HG02884 (cell line): ENCODE data around the gene CLCC1.
A peak's percentile ranks its signal among the peaks of the same experiment; 100 is the strongest.
"Not testable (repeated sequence)": the region's sequence is repeated elsewhere in the genome, so short reads cannot be mapped to it uniquely, and the experiment has no call there.

Source experiments
- ATAC-seq: cut with Tn5 transposase; IDR thresholded peaks from one replicate; pipeline ENCODE4 v1.9.1; 2021; ENCODE audit warnings: mild to moderate bottlenecking, moderate library complexity; ENCODE audit not compliant: unreplicated experiment

The CLCC1 gene, protein sequence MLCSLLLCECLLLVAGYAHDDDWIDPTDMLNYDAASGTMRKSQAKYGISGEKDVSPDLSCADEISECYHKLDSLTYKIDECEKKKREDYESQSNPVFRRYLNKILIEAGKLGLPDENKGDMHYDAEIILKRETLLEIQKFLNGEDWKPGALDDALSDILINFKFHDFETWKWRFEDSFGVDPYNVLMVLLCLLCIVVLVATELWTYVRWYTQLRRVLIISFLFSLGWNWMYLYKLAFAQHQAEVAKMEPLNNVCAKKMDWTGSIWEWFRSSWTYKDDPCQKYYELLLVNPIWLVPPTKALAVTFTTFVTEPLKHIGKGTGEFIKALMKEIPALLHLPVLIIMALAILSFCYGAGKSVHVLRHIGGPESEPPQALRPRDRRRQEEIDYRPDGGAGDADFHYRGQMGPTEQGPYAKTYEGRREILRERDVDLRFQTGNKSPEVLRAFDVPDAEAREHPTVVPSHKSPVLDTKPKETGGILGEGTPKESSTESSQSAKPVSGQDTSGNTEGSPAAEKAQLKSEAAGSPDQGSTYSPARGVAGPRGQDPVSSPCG

DNA sequence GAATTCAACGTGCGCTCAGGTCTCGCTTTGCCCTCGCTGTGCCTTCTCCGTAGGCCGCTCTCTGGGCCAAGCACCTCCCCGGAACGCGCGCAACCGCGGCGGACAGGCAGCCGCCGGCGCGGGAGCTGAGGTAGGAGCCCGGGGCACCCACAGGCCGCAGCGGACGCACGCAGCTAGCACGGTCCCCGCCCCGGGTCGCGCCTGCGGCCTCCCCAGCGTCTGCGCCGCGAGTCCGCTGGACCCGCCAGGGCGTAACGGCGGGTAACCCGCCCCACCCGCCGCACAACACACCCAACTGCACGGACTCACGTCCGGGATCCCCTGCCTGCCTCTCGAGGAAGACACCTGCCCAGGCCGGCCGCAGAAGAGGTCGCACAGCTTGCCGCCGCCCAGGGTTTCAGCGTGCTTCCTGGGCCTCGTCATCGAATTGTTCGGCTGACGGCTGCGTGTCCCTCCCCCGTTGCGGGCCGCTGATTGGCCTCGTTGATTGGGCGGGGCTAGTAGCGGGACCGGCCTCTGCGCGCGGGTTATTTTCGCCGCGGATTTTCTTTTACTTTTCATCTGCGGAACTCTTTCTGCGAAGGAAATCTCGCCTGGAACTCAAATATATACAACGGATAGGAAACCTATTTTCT is at the start of gene CLCC1:
CLCC1 (minus strand) TSS at position 433 of the 635 bp plus-strand sequence. CDS start 13,047 bp downstream, outside the sequence.
- ATAC-seq: peak; percentile 91

- no peak for ATAC-seq
Measured at GRCh38 chr1:109011335-109011734, 48.1 kb upstream of the CLCC1 start.

GRCh38 chr1:108996622-108997021 is 33.3 kb upstream of the CLCC1 start:
- not testable (repeated sequence) for ATAC-seq

GRCh38 chr1:108983114-108983513 is 19.8 kb upstream of the CLCC1 start:
- no peak for ATAC-seq

GRCh38 chr1:108976658-108977057 is 13.4 kb upstream of the CLCC1 start:
- ATAC-seq: no peak

GRCh38 chr1:108972951-108973350 is 9.7 kb upstream of the CLCC1 start:
- ATAC-seq: no peak

- no peak for ATAC-seq
Measured at GRCh38 chr1:108969346-108969745, 6.1 kb upstream of the CLCC1 start.

GRCh38 chr1:108962681-108963051 is 618 bp downstream of the CLCC1 start:
- no peak for ATAC-seq

DNA sequence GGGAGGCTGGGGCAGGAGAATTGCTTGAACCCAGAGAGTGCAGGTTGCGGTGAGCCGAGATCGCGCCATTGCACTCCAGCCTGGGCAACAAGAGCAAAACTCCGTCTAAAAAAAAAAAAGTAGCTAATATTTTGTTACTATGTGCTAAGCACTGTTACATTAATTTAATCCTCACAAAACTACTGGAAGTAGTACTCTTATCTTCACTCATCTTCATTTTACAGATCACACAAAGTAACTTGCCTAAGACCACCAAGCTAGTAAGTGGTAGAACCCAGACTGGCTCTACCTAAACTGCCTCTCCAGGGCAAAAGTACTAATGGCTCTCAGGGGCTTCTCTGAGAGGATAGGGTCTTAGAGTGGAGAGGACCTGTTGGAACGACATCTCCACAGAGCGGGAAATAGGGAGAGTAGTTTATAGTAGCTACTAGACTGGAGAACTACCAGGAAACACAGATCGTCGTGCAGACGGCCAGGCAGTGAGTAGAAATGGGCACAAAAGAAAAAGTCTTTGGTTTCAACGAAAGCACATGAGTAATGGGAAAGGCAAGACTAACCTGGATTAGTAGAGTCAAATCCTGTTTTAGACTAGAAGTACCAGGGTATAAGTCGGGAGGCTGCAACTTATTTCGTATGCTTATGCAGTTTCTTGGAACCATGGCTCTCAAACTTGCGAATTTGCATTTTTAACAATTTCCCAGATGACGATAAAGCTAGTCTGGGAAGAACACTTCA is 1.4 kb downstream of the CLCC1 start:
- ATAC-seq: no peak

- ATAC-seq: no peak
Measured at GRCh38 chr1:108961198-108961597, 2.1 kb downstream of the CLCC1 start.

DNA sequence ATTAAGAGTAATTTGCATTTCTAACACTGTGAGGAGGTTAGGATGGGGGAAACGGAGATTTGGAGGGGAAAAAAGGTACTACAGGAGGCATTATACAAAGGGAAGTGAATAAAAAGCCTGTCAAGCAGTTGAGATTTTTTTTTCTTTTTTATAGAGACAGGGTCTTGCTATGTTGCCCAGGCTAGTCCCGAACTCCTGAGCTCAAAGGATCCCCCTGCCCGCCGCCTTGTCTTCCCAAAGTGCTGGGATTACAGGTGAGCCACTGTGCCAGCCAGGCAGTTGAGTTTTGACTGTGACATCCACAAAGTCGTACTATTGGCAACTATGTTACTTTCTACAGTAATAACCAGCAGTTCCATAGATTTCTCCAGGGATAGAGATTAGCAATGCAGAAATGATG is 2.6 kb downstream of the CLCC1 start:
- no peak for ATAC-seq

GRCh38 chr1:108957888-108958287 is 5.4 kb downstream of the CLCC1 start:
- ATAC-seq: no peak

- no peak for ATAC-seq
Measured at GRCh38 chr1:108955881-108956280, 7.4 kb downstream of the CLCC1 start.

DNA sequence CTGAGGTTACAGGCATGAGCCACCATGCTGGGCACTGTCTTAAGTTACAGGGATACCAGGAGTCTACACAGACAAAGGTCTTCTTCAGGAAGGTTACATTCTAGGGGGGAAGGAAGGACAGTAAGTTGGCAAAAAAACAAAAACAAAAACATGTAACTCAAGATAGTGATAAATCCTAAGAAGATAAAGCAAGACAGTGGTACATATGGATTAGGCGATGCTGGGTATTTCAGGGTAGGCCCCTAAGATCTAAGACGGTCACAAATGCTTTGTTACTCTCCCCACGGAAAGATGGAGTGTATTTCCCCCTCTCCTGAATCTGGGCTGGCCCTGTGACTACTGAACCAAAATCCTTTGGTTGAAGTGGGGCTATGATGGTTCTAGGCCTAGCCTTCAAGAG is 8.2 kb downstream of the CLCC1 start:
- no peak for ATAC-seq

DNA sequence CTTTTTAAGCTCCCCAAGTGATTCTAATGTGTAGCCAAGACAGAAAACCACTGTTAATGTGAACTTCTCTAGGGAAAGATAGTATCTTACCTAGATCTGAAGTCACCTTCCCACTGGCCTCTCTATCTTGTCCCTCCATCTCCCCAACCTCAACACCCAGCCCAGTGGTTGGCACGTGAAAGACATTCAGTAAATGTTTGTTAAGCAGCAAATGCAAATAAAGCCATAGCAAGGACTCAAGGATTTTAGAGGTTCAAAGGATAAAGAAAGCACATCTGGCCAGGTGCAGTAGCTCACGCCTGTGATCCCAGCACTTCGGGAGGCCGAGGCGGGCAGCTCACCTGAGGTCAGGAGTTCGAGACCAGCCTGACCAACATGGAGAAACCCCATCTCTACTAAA is 9.8 kb downstream of the CLCC1 start:
- ATAC-seq: no peak

DNA sequence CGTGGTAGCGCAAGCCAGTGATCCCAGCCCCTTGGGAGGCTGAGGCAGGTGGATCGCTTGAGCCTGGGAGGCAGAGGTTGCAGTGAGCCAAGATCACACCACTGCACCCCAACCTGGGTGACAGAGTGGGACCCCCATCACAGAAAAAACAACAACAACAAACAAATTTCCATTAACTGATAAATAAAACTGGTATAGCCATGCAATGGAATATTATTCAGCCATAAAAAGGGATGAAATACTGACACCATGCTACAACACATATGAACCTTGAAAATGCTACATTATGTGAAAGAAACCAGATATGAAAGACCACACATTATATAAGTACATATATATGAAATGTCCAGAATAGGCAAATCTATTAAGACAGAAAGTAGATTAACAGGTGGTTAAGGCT is 12.0 kb downstream of the CLCC1 start:
- no peak for ATAC-seq

DNA sequence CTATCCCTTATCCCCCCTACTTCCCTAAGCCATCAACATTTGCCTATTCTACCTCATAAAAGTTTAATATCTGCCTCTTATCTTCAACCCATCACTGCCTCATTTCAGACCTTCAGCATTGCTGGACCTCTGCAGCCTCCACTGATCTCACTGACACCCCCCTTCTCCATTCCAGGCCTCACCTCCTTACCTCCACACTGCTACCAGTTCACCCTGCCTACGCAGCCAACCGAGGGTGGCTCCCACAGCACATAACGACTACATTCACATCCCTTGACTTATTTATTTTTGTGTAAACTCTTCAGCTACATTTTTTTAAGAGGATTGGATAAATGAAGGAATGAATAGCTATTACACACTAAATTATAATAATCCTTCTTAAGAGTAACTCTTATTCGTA is 14.2 kb downstream of the CLCC1 start:
- ATAC-seq: no peak

GRCh38 chr1:108947871-108948525 is 15.3 kb downstream of the CLCC1 start:
- ATAC-seq: no peak

DNA sequence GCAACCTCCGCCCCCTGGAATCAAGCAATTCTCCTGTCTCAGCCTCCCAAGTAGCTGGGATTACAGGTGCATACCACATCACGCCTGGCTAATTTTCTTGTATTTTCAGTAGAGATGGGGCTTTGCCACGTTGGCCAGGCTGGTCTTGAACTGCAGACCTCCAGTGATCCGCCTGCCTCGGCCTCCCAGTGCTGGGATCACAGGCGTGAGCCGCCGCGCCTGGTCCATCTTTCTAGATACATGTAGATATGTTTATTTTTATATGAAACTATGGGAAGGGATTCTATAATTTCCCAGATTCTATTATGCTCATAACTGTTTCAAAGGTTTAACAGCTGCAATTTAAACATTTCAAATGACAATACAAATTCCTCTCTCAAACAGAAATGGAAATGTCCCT is 27.1 kb downstream of the CLCC1 start:
- ATAC-seq: no peak

- no peak for ATAC-seq
Measured at GRCh38 chr1:108933944-108934343, 29.3 kb downstream of the CLCC1 start.

GRCh38 chr1:108927565-108927964 is 35.7 kb downstream of the CLCC1 start:
- not testable (repeated sequence) for ATAC-seq
